Subcutaneous abdominal adipose tissue (tissue), 5 donors: Measurements from ENCODE around the gene SPAG6.
"Not testable (repeated sequence)": the region's sequence is repeated elsewhere in the genome, so short reads cannot be mapped to it uniquely, and the experiment has no call there.

Source experiments
- H3K27ac ChIP-seq: one replicate; pipeline ENCODE4 v1.7.0; 2013; ENCODE audit warnings: low read depth, mild to moderate bottlenecking, inconsistent platforms, low read length, moderate library complexity
- H3K27me3 ChIP-seq, 5 donors: one replicate each; pipeline ENCODE4 v1.7.0; 2013; ENCODE audit warnings: low read length in 5 of 5, inconsistent platforms in 1 of 5; ENCODE audit not compliant: control insufficient read depth in 5 of 5, insufficient read depth in 4 of 5
- H3K36me3 ChIP-seq, 5 donors: one replicate each; pipeline ENCODE4 v1.7.0; 2013; ENCODE audit warnings: low read length in 5 of 5; ENCODE audit not compliant: control insufficient read depth in 5 of 5, insufficient read depth in 5 of 5
- H3K4me1 ChIP-seq, 5 donors: one replicate each; pipeline ENCODE4 v1.7.0; 2013; ENCODE audit warnings: low read length in 5 of 5, mild to moderate bottlenecking in 3 of 5, moderate library complexity in 1 of 5; ENCODE audit not compliant: control insufficient read depth in 5 of 5, insufficient read depth in 5 of 5
- H3K4me3 ChIP-seq, 5 donors: one replicate each; pipeline ENCODE4 v1.7.0; 2013; ENCODE audit warnings: low read length in 5 of 5, low read depth in 1 of 5
- H3K9ac ChIP-seq, 5 donors: one replicate each; pipeline ENCODE4 v1.7.0; 2013; ENCODE audit warnings: low read length in 5 of 5, mild to moderate bottlenecking in 4 of 5, moderate library complexity in 3 of 5
- H3K9me3 ChIP-seq, 5 donors: one replicate each; pipeline ENCODE4 v1.7.0; 2013; ENCODE audit warnings: low read length in 5 of 5; ENCODE audit not compliant: control insufficient read depth in 5 of 5
- donor health status: healthy.
- donor health status: healthy.
- donor health status: healthy.
- donor health status: healthy.
- donor health status: healthy.

SPAG6 gene

GRCh38 chr10:22349755-22350154, 4.5 kb downstream of the SPAG6 start:
- Histone ChIP-seq H3K36me3 (no peaks in the 10 kb centered on the region), H3K9me3 (peaks cover 0 to 3% (median 0%) of the 10 kb centered on the region in 5 donors), H3K9ac (no peak overlapping the region), H3K27me3 (peaks cover 21 to 28% (median 22%) of the 10 kb centered on the region in 5 donors), H3K4me3 (no peak overlapping the region), H3K27ac (no peak overlapping the region), H3K4me1 (peaks cover 0 to 8% (median under 1%) of the 10 kb centered on the region in 5 donors)

- Histone ChIP-seq H3K9ac (no peak overlapping the region), H3K27me3 (peaks cover 6 to 13% (median 8%) of the 10 kb centered on the region in 5 donors), H3K9me3 (no peaks in the 10 kb centered on the region), H3K27ac (no peak overlapping the region), H3K4me1 (no peaks in the 10 kb centered on the region), H3K36me3 (no peaks in the 10 kb centered on the region), H3K4me3 (no peak overlapping the region)
Measured at GRCh38 chr10:22351131-22351703, 5.9 kb downstream of the SPAG6 start.

- Histone ChIP-seq H3K9ac (no peak overlapping the region), H3K4me1 (no peaks in the 10 kb centered on the region), H3K36me3 (no peaks in the 10 kb centered on the region), H3K4me3 (no peak overlapping the region), H3K9me3 (no peaks in the 10 kb centered on the region), H3K27ac (no peak overlapping the region), H3K27me3 (no peaks in the 10 kb centered on the region)
Measured at GRCh38 chr10:22356324-22356873, 11.1 kb downstream of the SPAG6 start.

- not testable (repeated sequence) for H3K9ac ChIP-seq, H3K36me3 ChIP-seq, H3K4me1 ChIP-seq, H3K27me3 ChIP-seq, H3K9me3 ChIP-seq, H3K4me3 ChIP-seq, H3K27ac ChIP-seq
Measured at GRCh38 chr10:22357770-22358169, 12.5 kb downstream of the SPAG6 start.

- Histone ChIP-seq H3K27me3 (no peaks in the 10 kb centered on the region), H3K9ac (no peak overlapping the region), H3K4me3 (no peak overlapping the region), H3K27ac (no peak overlapping the region), H3K36me3 (no peaks in the 10 kb centered on the region), H3K9me3 (no peaks in the 10 kb centered on the region), H3K4me1 (no peaks in the 10 kb centered on the region)
Measured at GRCh38 chr10:22363305-22363704, 18.0 kb downstream of the SPAG6 start.

- no peaks in the 10 kb centered on the region for H3K4me1 ChIP-seq
- H3K36me3 ChIP-seq = no peaks in the 10 kb centered on the region
- no peaks in the 10 kb centered on the region for H3K9me3 ChIP-seq
- no peak overlapping the region for H3K9ac ChIP-seq
- H3K27ac ChIP-seq = no peak overlapping the region
- H3K27me3 ChIP-seq = no peaks in the 10 kb centered on the region
- no peak overlapping the region for H3K4me3 ChIP-seq
Measured at GRCh38 chr10:22364407-22365140, 19.3 kb downstream of the SPAG6 start.

GRCh38 chr10:22365233-22365632, 19.9 kb downstream of the SPAG6 start:
- Histone ChIP-seq H3K27ac (no peak overlapping the region), H3K4me3 (no peak overlapping the region), H3K9me3 (no peaks in the 10 kb centered on the region), H3K4me1 (peaks cover 0 to 2% (median 0%) of the 10 kb centered on the region in 5 donors), H3K27me3 (no peaks in the 10 kb centered on the region), H3K9ac (no peak overlapping the region), H3K36me3 (no peaks in the 10 kb centered on the region)

- Histone ChIP-seq H3K4me1 (peaks cover 0 to 2% (median 0%) of the 10 kb centered on the region in 5 donors), H3K36me3 (no peaks in the 10 kb centered on the region), H3K9me3 (no peaks in the 10 kb centered on the region), H3K27me3 (no peaks in the 10 kb centered on the region), H3K4me3 (no peak overlapping the region), H3K27ac (no peak overlapping the region), H3K9ac (no peak overlapping the region)
Measured at GRCh38 chr10:22365644-22366434, 20.5 kb downstream of the SPAG6 start.

GRCh38 chr10:22366435-22366703, 21.1 kb downstream of the SPAG6 start:
- Histone ChIP-seq H3K27ac (no peak overlapping the region), H3K36me3 (no peaks in the 10 kb centered on the region), H3K4me1 (peaks cover 0 to 2% (median 0%) of the 10 kb centered on the region in 5 donors), H3K9ac (no peak overlapping the region), H3K4me3 (no peak overlapping the region), H3K27me3 (no peaks in the 10 kb centered on the region), H3K9me3 (no peaks in the 10 kb centered on the region)

- H3K27ac ChIP-seq = no peak overlapping the region
- no peaks in the 10 kb centered on the region for H3K36me3 ChIP-seq
- H3K4me1 ChIP-seq = peaks cover 0 to 2% (median 0%) of the 10 kb centered on the region in 5 donors
- no peak overlapping the region for H3K4me3 ChIP-seq
- no peak overlapping the region for H3K9ac ChIP-seq
- no peaks in the 10 kb centered on the region for H3K27me3 ChIP-seq
- H3K9me3 ChIP-seq = no peaks in the 10 kb centered on the region
Measured at GRCh38 chr10:22366771-22367170, 21.5 kb downstream of the SPAG6 start.
